Nephron (organoid): ENCODE results near the gene BTNL2.
"Not testable (repeated sequence)": the region's sequence is repeated elsewhere in the genome, so short reads cannot be mapped to it uniquely, and the experiment has no call there.

ENCODE experiments used
- H3K27ac Mint-ChIP-seq, 3 experiments: 2 replicates each; pipeline ENCODE4 v1.8.0; 2020; ENCODE audit warnings: mixed read lengths in 3 of 3, mild to moderate bottlenecking in 2 of 3, moderate library complexity in 1 of 3
- H3K27me3 Mint-ChIP-seq: 2 replicates; pipeline ENCODE4 v1.8.0; 2021; ENCODE audit warnings: low read depth, mild to moderate bottlenecking, moderate library complexity, mixed read lengths
- H3K36me3 Mint-ChIP-seq: 2 replicates; pipeline ENCODE4 v1.8.0; 2020; ENCODE audit warnings: low read depth, mixed read lengths
- H3K4me1 Mint-ChIP-seq: 2 replicates; pipeline ENCODE4 v1.8.0; 2020; ENCODE audit warnings: mixed read lengths
- H3K4me3 Mint-ChIP-seq, 3 experiments: 2 replicates each; pipeline ENCODE4 v1.8.0; 2020; ENCODE audit warnings: mild to moderate bottlenecking in 3 of 3, mixed read lengths in 3 of 3, moderate library complexity in 2 of 3
- H3K9me3 Mint-ChIP-seq: 2 replicates; pipeline ENCODE4 v1.8.0; 2020; ENCODE audit warnings: mixed read lengths
- TF ChIP-seq, protein P1 (sequence below), 3 experiments: fragments of 200-600 bp; sonication (generic); IDR thresholded peaks; one replicate each; pipeline ENCODE4 v1.5.0; 2021; ENCODE audit warnings: antibody characterized with exemption in 3 of 3; ENCODE audit not compliant: unreplicated experiment in 3 of 3

The BTNL2 gene

DNA sequence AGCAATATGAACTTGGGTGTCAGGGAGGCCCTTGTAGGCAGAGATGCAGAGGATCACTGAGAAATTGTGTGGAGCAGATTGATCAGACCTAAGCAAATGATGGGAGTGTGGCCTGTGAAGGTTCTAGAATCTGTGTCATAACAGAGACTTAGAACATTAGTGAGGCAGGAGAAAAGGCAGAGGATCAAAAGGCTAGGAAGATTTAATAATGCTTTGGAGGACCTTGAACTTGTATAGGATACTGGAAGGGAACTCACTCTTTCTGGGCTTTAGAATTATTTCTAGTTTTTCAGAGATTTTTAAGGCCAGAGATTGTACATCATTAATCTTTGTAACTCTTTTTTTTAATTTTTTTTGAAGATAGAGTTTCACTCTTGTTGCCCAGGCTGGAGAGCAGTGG lies 35.2 kb downstream of the BTNL2 start, which contains the start of gene TSBP1:
Gene TSBP1 (minus strand): TSS at position 101 of the 400 bp plus-strand sequence. CDS start 197 bp downstream, outside the sequence.
- Mint-ChIP-seq H3K9me3 (peaks cover 3% of the 10 kb centered on the region), H3K36me3 (peaks cover 3% of the 10 kb centered on the region), H3K4me3 (no peak within 1 kb of the TSS), H3K27me3 (no peaks in the 10 kb centered on the region), H3K4me1 (no peaks in the 10 kb centered on the region), H3K27ac (peak within 1 kb of the TSS in 1 of 3 experiments; percentile 33)
- TF ChIP-seq, protein P1, sequence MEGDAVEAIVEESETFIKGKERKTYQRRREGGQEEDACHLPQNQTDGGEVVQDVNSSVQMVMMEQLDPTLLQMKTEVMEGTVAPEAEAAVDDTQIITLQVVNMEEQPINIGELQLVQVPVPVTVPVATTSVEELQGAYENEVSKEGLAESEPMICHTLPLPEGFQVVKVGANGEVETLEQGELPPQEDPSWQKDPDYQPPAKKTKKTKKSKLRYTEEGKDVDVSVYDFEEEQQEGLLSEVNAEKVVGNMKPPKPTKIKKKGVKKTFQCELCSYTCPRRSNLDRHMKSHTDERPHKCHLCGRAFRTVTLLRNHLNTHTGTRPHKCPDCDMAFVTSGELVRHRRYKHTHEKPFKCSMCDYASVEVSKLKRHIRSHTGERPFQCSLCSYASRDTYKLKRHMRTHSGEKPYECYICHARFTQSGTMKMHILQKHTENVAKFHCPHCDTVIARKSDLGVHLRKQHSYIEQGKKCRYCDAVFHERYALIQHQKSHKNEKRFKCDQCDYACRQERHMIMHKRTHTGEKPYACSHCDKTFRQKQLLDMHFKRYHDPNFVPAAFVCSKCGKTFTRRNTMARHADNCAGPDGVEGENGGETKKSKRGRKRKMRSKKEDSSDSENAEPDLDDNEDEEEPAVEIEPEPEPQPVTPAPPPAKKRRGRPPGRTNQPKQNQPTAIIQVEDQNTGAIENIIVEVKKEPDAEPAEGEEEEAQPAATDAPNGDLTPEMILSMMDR (IDR thresholded peaks at IDR 0.05; ENCODE audit: unreplicated experiment in 3 of 3) = no peak

GRCh38 chr6:32371229-32371628 lies 35.8 kb downstream of the BTNL2 start:
- Mint-ChIP-seq H3K9me3 (peaks cover 3% of the 10 kb centered on the region), H3K36me3 (peaks cover 3% of the 10 kb centered on the region), H3K27me3 (no peaks in the 10 kb centered on the region), H3K4me1 (no peaks in the 10 kb centered on the region), H3K4me3 (no peak overlapping the region), H3K27ac (peak overlapping the region in 1 of 3 experiments; percentile 24)
- TF ChIP-seq, protein P1 (IDR thresholded peaks at IDR 0.05; ENCODE audit: unreplicated experiment in 3 of 3) = no peak

- peaks cover 3% of the 10 kb centered on the region for H3K36me3 Mint-ChIP-seq
Observed at GRCh38 chr6:32370505-32370904, 36.5 kb downstream of the BTNL2 start.

DNA sequence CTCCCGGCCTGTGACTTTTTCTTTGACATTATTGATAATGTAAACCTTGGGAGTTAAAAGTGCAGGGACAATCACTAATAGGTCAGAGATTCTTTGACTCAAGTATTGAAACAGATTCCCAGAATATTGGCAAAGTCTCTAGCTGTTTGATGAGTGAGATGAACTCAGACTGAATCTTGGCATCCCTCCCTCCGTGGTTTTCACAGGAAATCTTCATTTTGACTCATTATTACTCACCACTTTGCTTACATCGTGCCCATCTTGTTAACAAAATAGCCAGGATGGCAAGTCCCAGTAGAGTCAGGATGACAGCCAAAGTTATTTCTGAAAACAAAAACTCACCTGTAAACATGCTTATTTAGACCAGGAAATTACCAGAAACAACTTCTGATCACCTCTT lies 37.3 kb downstream of the BTNL2 start:
- Mint-ChIP-seq H3K9me3 (peaks cover 3% of the 10 kb centered on the region), H3K36me3 (peaks cover 3% of the 10 kb centered on the region), H3K4me3 (no peak overlapping the region), H3K27me3 (no peaks in the 10 kb centered on the region), H3K27ac (no peak overlapping the region), H3K4me1 (no peaks in the 10 kb centered on the region)
- TF ChIP-seq, protein P1 (IDR thresholded peaks at IDR 0.05; ENCODE audit: unreplicated experiment in 3 of 3) = no peak

More at GRCh38 chr6:32370505-32370904, 36.5 kb downstream of the BTNL2 start:
- H3K4me1 Mint-ChIP-seq = no peaks in the 10 kb centered on the region
- TF ChIP-seq, protein P1 (IDR thresholded peaks at IDR 0.05; ENCODE audit: unreplicated experiment in 3 of 3) = no peak
- H3K4me3 Mint-ChIP-seq = no peak overlapping the region
- H3K27me3 Mint-ChIP-seq = no peaks in the 10 kb centered on the region
- H3K9me3 Mint-ChIP-seq = peaks cover 3% of the 10 kb centered on the region
- no peak overlapping the region for H3K27ac Mint-ChIP-seq

GRCh38 chr6:32367644-32368043 lies 39.3 kb downstream of the BTNL2 start:
- H3K4me3 Mint-ChIP-seq = no peak overlapping the region
- H3K27ac Mint-ChIP-seq = no peak overlapping the region
- no peaks in the 10 kb centered on the region for H3K4me1 Mint-ChIP-seq
- TF ChIP-seq, protein P1 (IDR thresholded peaks at IDR 0.05; ENCODE audit: unreplicated experiment in 3 of 3) = no peak
- peaks cover 7% of the 10 kb centered on the region for H3K9me3 Mint-ChIP-seq
- peaks cover 3% of the 10 kb centered on the region for H3K36me3 Mint-ChIP-seq
- no peaks in the 10 kb centered on the region for H3K27me3 Mint-ChIP-seq

DNA sequence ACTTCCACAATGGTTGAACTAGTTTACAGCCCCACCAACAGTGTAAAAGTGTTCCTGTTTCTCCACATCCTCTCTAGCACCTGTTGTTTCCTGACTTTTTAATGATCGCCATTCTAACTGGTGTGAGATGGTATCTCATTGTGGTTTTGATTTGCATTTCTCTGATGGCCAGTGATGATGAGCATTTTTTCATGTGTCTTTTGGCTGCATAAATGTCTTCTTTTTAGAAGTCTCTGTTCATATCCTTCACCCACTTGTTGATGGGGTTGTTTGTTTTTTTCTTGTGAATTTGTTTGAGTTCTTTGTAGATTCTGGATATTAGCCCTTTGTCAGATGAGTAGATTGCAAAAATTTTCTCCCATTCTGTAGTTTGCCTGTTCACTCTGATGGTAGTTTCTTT lies 47.8 kb downstream of the BTNL2 start:
- H3K36me3 Mint-ChIP-seq, H3K4me1 Mint-ChIP-seq, H3K9me3 Mint-ChIP-seq, H3K4me3 Mint-ChIP-seq, H3K27me3 Mint-ChIP-seq, H3K27ac Mint-ChIP-seq: not testable (repeated sequence)

DNA sequence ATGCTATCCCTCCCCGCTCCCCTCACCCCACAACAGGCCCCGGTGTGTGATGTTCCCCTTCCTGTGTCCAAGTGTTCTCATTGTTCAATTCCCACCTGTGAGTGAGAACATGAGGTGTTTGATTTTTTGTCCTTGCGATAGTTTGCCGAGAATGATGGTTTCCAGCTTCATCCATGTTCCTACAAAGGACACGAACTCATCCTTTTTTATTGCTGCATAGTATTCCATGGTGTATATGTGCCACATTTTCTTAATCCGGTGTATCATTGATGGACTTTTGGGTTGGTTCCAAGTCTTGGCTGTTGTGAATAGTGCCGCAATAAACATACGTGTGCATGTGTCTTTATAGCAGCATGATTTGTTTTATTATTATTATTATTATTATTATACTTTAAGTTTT lies 48.4 kb downstream of the BTNL2 start:
- not testable (repeated sequence) for H3K4me1 Mint-ChIP-seq, H3K27me3 Mint-ChIP-seq, H3K4me3 Mint-ChIP-seq, H3K9me3 Mint-ChIP-seq, H3K36me3 Mint-ChIP-seq, H3K27ac Mint-ChIP-seq
